GM12873 (cell line): ENCODE measurements around the gene ABCC3.

ENCODE experiments used
- CTCF ChIP-seq: IDR thresholded peaks from 2 replicates; pipeline ENCODE4 v1.5.1; 2012; ENCODE audit warnings: low read depth, mild to moderate bottlenecking, moderate library complexity, low read length, control low read depth; ENCODE audit not compliant: insufficient read depth; ENCODE audit errors: missing control alignments

ABCC3 gene

DNA sequence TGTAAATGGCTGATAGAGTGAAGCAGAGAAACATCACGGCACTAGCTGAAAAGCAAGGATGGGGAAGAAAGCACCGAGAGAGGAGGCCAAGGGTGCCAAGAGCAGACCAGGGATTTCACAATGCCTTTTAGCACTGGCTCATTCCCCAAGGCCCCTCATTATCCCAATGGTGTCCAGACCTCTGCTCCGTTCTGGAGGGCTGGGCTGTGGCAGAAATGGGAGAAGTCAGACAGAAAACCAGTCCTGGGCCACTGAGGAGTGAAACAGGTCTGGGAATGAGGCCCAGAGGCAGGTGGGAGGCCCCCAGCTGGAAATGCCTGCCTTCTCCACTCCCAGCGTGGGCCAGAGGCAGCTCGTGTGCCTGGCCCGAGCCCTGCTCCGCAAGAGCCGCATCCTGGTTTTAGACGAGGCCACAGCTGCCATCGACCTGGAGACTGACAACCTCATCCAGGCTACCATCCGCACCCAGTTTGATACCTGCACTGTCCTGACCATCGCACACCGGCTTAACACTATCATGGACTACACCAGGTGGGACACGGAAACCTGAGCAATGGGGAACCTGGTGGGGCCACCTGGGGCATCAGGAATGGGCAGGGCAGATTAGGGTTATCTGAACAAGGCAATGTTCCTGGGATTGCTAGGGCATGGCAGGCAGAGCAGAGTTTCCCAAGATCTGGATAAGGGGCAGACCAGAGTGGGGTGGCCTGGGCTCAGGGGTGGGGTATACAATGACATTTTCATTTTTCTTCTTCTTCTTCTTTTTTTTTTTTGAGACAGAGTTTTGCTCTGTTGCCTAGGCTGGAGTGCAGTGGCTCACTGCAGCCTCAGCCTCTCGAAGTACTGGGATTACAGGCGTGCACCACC lies 52.8 kb downstream of the ABCC3 start:
- no peak for TF ChIP-seq CTCF

DNA sequence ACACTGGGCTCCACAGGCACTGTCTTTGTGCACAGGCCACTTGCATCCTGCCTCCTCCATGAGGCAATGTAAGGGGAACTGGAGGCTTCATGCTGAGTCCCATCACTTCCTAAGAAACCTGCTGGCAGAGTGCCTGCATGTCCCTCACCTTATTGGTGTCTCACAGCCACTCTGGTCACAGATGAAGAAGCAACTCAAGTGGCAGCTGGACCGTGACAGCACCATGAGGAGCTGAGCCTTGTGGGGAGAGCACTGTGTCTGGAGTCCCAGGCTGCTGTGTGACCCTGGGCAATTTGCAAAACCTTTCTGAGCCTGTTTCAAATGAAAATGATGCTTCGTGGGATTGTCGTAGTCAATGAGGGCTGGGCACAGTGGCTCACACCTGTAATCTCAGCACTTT lies 53.6 kb downstream of the ABCC3 start:
- no peak for TF ChIP-seq CTCF

- no peak for TF ChIP-seq CTCF
These were observed 54.6 kb downstream of the ABCC3 start for GRCh38 chr17:50689251-50689650.

GRCh38 chr17:50689956-50690886 lies 55.5 kb downstream of the ABCC3 start:
- TF ChIP-seq CTCF: no peak

DNA sequence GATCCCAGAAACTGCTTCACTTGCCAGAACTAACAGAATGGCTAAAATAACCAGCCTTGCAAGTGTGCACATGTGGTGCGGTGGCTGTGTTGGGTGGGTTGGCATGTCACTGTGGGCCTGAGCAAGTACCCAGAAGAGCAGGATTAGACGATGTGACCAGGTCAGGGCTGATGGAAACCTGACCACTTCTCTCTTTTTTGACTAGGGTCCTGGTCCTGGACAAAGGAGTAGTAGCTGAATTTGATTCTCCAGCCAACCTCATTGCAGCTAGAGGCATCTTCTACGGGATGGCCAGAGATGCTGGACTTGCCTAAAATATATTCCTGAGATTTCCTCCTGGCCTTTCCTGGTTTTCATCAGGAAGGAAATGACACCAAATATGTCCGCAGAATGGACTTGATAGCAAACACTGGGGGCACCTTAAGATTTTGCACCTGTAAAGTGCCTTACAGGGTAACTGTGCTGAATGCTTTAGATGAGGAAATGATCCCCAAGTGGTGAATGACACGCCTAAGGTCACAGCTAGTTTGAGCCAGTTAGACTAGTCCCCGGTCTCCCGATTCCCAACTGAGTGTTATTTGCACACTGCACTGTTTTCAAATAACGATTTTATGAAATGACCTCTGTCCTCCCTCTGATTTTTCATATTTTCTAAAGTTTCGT lies 56.3 kb downstream of the ABCC3 start:
- TF ChIP-seq CTCF: no peak

DNA sequence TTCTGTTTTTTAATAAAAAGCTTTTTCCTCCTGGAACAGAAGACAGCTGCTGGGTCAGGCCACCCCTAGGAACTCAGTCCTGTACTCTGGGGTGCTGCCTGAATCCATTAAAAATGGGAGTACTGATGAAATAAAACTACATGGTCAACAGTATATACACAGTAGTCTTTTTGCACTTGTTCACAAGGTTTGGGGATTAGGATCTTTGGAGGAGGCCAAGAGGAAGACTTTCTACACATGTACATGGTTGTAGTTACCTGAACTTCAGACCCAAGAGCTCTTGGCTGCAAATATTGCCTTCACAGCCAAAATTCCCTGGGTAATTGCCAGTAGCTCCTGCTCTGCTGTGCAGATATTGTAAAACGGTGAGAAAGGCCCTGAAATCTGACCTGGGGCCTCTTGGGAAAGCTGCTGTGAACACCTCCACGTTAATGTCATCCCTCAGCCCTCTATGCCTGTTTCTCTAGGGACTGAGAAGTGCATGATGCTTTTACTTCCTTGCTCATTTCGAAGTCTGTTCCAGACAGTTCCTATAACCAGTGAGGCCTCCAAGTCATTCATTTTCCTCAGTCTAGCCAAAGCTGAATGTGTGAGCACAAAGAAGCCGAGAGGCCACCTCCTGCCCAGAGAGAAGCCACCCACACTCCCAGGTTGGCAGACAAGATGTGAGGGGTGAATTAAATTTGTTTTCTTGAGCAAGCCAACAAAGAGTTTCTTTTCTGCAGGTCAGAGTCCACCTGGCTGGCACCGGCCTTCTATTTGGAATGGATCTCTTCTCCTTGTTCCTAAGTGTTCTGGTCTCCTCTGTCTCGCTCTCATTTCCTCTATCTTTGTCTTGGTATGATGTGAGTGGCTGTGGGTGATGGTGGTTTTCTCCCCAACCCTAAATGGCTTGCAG lies 57.1 kb downstream of the ABCC3 start:
- TF ChIP-seq CTCF: no peak
